ENCODE data around the gene ANO6. TPM values are rescaled to one million over a fixed set of nuclear protein-coding genes. Genes with fewer than 3 reads are reported as not detected.

The ANO6 gene
- total and polyA plus RNA-seq, 2 donors (not counting 1 experiment from before 2014, with no cell fraction given): 6.6 to 19.5 TPM

DNA sequence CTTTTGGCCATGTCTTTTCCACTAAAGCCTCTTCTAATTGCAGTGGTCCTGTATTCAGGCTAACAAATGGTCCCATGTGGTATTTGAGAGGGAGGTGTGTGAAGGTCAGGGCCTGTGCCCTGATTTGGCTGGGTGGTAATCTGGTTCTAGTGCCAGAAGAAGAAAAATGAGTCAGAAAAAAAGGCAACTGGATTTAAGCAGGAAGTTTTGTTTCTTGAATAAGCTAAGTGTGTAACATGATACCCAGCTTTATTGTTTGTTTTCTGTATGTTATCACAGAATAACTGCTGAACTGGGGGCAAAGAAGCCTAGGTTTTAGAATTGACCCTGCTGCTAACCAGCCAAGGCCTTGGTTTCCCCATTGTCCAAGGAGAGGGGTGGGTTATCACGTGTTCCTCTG, 134.0 kb downstream of the ANO6 start:
- Histone ChIP-seq H3K79me2 (ENCODE audit: control insufficient read depth, insufficient read depth, low read length) (no peaks in the 10 kb centered on the region), H3K27ac (ENCODE audit: low read length in 2 of 2) (no peak overlapping the region), H3K4me1 (ENCODE audit: control insufficient read depth in 2 of 2, insufficient read depth in 2 of 2, low read length in 2 of 2) (no peaks in the 10 kb centered on the region), H3K9me3 (ENCODE audit: control extremely low read depth in 1 of 3, control insufficient read depth in 2 of 3, insufficient read depth in 1 of 3, low read length in 2 of 3) (peaks cover 0 to 9% (median 0%) of the 10 kb centered on the region in 3 donors), H3K36me3 (replicated peaks in 1 of 2; ENCODE audit: control extremely low read depth in 1 of 2, control insufficient read depth in 1 of 2, extremely low read depth in 1 of 2, insufficient read depth in 2 of 2, low read length in 1 of 2) (peaks cover 4 to 35% of the 10 kb centered on the region in 2 experiments), H3K27me3 (replicated peaks in 1 of 4; ENCODE audit: control extremely low read depth in 1 of 4, control insufficient read depth in 3 of 4, insufficient read depth in 4 of 4, low read length in 3 of 4) (no peaks in the 10 kb centered on the region), H3K4me3 (ENCODE audit: control extremely low read depth in 1 of 5, extremely low read depth in 1 of 5, insufficient read depth in 1 of 5, low read depth in 2 of 5, low read length in 4 of 5) (no peak overlapping the region), H3K9ac (ENCODE audit: low read length) (no peak overlapping the region), H4K20me1 (ENCODE audit: control insufficient read depth, insufficient read depth, low read length, poor library complexity, severe bottlenecking) (no peaks in the 10 kb centered on the region), H2AFZ (ENCODE audit: insufficient read depth, low read depth, low read length, poor library complexity, severe bottlenecking) (no peak overlapping the region), H3K4me2 (replicated peaks; ENCODE audit: low read depth, low read length, poor library complexity, severe bottlenecking) (no peak overlapping the region)
- intact Hi-C loops (cut with micrococcal nuclease): no loop called here
- H3K27me3 Mint-ChIP-seq: no peaks in the 10 kb centered on the region
- no peak overlapping the region for H3K27ac Mint-ChIP-seq
- TF ChIP-seq, protein P1, sequence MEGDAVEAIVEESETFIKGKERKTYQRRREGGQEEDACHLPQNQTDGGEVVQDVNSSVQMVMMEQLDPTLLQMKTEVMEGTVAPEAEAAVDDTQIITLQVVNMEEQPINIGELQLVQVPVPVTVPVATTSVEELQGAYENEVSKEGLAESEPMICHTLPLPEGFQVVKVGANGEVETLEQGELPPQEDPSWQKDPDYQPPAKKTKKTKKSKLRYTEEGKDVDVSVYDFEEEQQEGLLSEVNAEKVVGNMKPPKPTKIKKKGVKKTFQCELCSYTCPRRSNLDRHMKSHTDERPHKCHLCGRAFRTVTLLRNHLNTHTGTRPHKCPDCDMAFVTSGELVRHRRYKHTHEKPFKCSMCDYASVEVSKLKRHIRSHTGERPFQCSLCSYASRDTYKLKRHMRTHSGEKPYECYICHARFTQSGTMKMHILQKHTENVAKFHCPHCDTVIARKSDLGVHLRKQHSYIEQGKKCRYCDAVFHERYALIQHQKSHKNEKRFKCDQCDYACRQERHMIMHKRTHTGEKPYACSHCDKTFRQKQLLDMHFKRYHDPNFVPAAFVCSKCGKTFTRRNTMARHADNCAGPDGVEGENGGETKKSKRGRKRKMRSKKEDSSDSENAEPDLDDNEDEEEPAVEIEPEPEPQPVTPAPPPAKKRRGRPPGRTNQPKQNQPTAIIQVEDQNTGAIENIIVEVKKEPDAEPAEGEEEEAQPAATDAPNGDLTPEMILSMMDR (IDR thresholded peaks at IDR 0.05): no peak
- TF ChIP-seq EZH2 (IDR thresholded peaks at IDR 0.05; ENCODE audit: borderline replicate concordance, insufficient read depth, low read depth, low read length, poor library complexity, severe bottlenecking): no peak
- WGBS (ENCODE audit: insufficient coverage): 100% methylated on average over 1 of the region's 1 CpG
- ATAC-seq (ENCODE audit: low read depth): no peak
- DNase-seq: no peak
- no peaks in the 10 kb centered on the region for H3K9me3 Mint-ChIP-seq (ENCODE audit: insufficient read depth)
- ChIA-PET CTCF (no interaction called here), POLR2A (no interaction called here)
- H3K4me1 Mint-ChIP-seq: no peaks in the 10 kb centered on the region
- H3K4me3 Mint-ChIP-seq: no peak overlapping the region

GRCh38 chr12:45350861-45351260, 135.0 kb downstream of the ANO6 start:
- Histone ChIP-seq H3K27me3 (replicated peaks in 1 of 4; ENCODE audit: control extremely low read depth in 1 of 4, control insufficient read depth in 3 of 4, insufficient read depth in 4 of 4, low read length in 3 of 4) (no peaks in the 10 kb centered on the region), H3K27ac (ENCODE audit: low read length in 2 of 2) (no peak overlapping the region), H3K4me3 (ENCODE audit: control extremely low read depth in 1 of 5, extremely low read depth in 1 of 5, insufficient read depth in 1 of 5, low read depth in 2 of 5, low read length in 4 of 5) (no peak overlapping the region), H3K4me2 (replicated peaks; ENCODE audit: low read depth, low read length, poor library complexity, severe bottlenecking) (no peak overlapping the region), H3K4me1 (ENCODE audit: control insufficient read depth in 2 of 2, insufficient read depth in 2 of 2, low read length in 2 of 2) (no peaks in the 10 kb centered on the region), H3K79me2 (ENCODE audit: control insufficient read depth, insufficient read depth, low read length) (no peaks in the 10 kb centered on the region), H4K20me1 (ENCODE audit: control insufficient read depth, insufficient read depth, low read length, poor library complexity, severe bottlenecking) (no peaks in the 10 kb centered on the region), H3K9ac (ENCODE audit: low read length) (no peak overlapping the region), H2AFZ (ENCODE audit: insufficient read depth, low read depth, low read length, poor library complexity, severe bottlenecking) (no peak overlapping the region), H3K36me3 (replicated peaks in 1 of 2; ENCODE audit: control extremely low read depth in 1 of 2, control insufficient read depth in 1 of 2, extremely low read depth in 1 of 2, insufficient read depth in 2 of 2, low read length in 1 of 2) (peaks cover 6 to 35% of the 10 kb centered on the region in 2 experiments), H3K9me3 (ENCODE audit: control extremely low read depth in 1 of 3, control insufficient read depth in 2 of 3, insufficient read depth in 1 of 3, low read length in 2 of 3) (peaks cover 0 to 9% (median 0%) of the 10 kb centered on the region in 3 donors)
- no CpG with 5 or more reads among the region's 3 CpGs for WGBS (ENCODE audit: insufficient coverage)
- ChIA-PET CTCF (no interaction called here), POLR2A (no interaction called here)
- Mint-ChIP-seq H3K4me3 (no peak overlapping the region), H3K27ac (no peak overlapping the region), H3K4me1 (no peaks in the 10 kb centered on the region), H3K9me3 (ENCODE audit: insufficient read depth) (no peaks in the 10 kb centered on the region), H3K27me3 (no peaks in the 10 kb centered on the region)
- intact Hi-C loops (cut with micrococcal nuclease): no loop called here
- TF ChIP-seq, protein P1 (IDR thresholded peaks at IDR 0.05): no peak
- no peak for TF ChIP-seq EZH2 (IDR thresholded peaks at IDR 0.05; ENCODE audit: borderline replicate concordance, insufficient read depth, low read depth, low read length, poor library complexity, severe bottlenecking)
- DNase-seq (no peak), ATAC-seq (ENCODE audit: low read depth) (no peak)

Measured in B cell (primary cell).